ENCODE measurements around the gene TOP3B.
"Not testable (repeated sequence)": the region's sequence is repeated elsewhere in the genome, so short reads cannot be mapped to it uniquely, and the experiment has no call there.

DNA sequence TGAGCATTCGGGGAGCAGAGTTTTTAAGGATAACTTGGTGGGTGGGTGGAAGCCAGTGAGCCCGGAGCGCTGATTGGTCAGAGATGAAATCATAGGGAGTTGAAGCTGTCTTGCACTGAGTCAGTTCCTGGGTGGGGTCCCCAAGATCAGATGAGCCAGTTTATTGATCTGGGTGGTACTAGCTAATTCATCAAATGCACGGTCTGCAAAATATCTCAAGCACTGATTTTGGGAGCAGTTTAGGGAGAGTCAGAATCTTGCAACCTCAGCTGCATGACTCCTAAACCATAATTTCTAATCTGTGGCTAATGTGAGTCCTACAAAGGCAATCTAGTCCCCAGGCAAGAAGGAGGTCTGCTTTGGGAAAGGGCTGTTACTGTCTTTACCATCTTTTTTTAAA, 72.2 kb downstream of the TOP3B start:
- TF ChIP-seq, protein P1, sequence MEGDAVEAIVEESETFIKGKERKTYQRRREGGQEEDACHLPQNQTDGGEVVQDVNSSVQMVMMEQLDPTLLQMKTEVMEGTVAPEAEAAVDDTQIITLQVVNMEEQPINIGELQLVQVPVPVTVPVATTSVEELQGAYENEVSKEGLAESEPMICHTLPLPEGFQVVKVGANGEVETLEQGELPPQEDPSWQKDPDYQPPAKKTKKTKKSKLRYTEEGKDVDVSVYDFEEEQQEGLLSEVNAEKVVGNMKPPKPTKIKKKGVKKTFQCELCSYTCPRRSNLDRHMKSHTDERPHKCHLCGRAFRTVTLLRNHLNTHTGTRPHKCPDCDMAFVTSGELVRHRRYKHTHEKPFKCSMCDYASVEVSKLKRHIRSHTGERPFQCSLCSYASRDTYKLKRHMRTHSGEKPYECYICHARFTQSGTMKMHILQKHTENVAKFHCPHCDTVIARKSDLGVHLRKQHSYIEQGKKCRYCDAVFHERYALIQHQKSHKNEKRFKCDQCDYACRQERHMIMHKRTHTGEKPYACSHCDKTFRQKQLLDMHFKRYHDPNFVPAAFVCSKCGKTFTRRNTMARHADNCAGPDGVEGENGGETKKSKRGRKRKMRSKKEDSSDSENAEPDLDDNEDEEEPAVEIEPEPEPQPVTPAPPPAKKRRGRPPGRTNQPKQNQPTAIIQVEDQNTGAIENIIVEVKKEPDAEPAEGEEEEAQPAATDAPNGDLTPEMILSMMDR (conservative IDR thresholded peaks at IDR 0.05; ENCODE audit: low read depth, low read length), result not testable (repeated sequence)
- not testable (repeated sequence) for TF ChIP-seq EZH2phosphoT487 (IDR thresholded peaks at IDR 0.05; ENCODE audit: borderline replicate concordance, low read length); EZH2 (IDR thresholded peaks at IDR 0.05; ENCODE audit: low read length, unreplicated experiment)

Data from PC-3 (cell line).